CD4-positive, alpha-beta T cell treated with Interferon gamma for 1 hour (primary cell): ENCODE results near the gene TKTL1.
"Not testable (repeated sequence)": the region's sequence is repeated elsewhere in the genome, so short reads cannot be mapped to it uniquely, and the experiment has no call there.

Experiments used
- DNase-seq: peaks from one replicate; pipeline ENCODE4 v3.0.0-alpha.2; 2020

Gene TKTL1

DNA sequence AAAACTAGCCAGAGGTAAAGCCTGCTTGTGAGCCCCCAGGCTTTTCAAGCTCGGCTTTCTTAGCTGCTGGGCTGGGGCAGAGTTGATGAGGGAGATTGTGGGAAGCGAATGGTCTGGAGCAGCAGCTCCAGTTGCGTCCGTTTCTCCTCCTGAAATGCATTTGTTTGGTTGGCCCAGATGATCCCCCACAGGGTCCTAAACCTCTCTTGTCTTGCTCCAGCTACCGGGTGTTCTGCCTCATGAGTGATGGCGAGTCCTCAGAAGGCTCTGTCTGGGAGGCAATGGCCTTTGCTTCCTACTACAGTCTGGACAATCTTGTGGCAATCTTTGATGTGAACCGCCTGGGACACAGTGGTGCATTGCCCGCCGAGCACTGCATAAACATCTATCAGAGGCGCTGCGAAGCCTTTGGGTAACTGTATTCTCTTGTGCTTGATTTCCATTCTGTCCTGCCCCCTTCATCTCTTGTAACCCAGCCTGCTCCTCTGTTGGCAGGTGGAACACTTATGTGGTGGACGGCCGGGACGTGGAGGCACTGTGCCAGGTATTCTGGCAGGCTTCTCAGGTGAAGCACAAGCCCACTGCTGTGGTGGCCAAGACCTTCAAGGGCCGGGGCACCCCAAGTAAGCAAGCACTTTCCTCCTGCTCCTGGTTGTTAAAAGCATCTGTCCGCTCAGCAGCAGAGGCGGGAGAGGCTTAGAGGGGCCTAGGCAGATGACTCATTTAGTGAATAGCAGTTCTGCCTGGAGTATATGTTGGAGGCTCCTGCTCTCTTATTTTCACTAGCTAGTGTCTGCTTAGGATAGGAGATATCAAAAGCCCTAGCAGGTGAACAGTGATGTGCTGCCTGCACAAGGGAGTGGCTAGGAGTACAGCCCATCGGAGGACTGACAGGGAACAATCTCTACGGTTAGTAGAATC is 15.3 kb downstream of the TKTL1 start:
- DNase-seq: no peak

DNA sequence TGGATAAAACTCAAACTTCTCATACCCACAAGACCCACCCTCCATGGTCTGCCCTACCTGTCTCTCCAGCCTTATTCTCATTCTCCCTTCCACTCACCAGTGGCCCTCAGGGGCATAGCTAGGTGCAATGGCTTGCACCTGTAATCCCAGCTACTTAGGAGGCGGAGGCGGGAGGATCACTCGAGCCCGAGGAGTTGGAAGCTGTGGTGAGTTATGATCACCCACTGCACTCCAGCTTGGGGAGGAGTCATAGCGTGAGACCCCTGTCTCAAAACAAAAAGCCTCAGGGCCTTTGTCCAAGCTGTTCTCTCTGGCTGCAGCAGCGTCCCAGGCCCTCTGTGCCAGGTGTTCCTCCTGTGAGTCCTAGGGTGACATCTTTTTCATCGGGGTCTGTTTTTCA is 16.5 kb downstream of the TKTL1 start:
- DNase-seq: no peak

DNA sequence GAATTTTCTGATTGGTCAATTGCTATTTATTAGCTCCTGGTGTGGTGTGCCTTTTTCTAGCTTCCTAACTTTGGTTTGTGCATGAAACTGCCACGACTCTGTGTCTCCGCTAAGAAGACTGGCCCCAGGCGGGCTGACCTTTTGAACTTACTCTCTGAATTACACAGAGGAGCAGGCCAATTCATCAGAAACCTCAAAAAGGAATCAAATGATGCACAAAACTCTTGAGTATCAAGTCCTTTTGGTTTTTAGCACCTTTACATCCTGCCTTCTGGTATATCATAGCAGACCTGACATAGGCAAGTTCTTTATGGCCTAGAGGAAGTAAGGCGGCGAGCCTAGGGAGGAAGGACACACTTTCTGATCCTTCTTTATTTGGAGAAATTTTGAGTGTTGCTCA is 17.6 kb downstream of the TKTL1 start:
- no peak for DNase-seq

DNA sequence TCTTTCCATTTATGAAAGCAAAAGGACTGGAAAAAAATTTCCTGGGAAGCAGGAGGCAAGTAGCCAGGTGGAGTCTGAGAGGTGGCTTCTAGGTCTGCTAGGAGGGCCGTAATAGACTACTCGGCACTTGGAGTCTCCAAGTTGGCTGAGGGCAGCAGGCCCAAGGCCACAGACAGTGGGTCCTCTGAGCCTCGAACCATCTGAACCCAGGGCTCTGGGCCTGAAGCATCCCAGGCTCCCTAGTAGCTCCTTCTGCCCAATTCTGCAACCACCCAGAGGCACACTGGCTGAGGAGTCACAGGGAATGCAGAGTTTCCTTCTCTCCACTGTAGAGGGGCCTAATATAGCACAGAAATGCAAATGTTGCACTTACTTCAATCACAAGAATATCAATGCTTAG is 19.8 kb downstream of the TKTL1 start:
- no peak for DNase-seq

DNA sequence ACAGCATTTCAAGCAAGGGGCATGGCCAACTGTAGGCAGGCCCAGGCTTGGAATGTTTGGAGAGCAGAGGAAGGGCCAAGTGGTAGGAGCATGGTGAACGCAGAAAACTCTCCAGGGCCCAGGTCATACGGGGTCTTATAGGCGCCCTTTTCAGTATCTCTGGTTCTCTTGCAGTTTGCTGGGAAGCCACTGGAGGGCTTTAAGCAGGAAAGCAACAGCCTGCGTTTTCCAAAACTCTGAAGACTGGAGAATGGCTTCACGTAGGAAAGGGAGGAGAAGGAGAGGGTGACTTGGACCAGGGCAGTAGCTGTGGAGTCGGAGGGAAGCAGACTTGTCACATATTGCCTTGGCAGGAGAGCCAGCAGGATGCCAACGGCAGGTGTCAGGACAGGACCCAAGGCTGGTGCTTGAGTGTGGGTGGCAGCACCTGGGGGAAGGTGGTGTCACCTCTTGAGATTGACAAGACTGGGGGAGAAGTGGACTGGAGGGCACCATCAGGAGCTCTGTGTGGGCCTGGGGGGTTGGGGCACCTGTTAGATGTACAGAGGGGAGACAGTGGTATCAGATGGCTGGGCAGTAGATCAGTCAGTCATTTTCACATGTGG is 21.9 kb downstream of the TKTL1 start:
- no peak for DNase-seq

DNA sequence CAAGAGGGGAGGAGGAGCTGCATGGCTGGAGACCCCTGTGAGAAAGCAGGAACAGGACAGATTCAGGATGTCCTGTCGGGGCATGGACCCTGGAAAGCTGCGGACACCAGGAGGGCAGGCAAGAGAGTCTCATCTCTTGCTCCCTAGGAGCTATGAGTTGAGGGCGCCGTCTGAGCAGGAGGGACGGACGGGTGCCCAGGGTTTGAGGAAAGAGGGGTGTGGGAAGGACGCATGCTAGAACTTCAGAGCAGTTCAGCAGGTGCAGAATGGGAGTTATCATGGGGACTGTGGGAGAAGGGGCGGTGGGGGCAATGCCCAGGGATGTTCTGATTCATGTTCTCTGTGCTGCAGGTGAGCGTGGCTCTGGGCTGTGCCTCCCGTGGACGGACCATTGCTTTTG is 24.8 kb downstream of the TKTL1 start:
- no peak for DNase-seq

DNA sequence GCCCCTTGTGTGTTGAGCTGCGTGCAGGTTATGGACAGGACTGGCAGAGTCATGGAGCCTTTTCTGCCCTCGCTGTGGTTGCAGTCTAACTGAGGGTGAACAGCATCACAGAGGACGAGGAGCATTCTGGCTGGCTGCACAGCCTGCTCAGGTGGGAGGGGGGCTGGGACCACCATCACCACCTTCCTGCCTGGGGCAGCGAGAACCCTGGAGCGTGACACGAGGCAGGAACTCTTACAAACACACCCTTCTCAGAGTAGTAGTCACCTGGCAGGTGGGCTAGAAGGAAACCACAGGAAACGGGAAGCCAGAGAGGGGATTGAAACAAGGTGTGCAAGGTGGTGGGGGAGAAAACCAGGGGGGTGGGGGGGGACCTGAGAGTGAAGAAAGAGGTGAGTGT is 25.6 kb downstream of the TKTL1 start:
- DNase-seq: no peak

DNA sequence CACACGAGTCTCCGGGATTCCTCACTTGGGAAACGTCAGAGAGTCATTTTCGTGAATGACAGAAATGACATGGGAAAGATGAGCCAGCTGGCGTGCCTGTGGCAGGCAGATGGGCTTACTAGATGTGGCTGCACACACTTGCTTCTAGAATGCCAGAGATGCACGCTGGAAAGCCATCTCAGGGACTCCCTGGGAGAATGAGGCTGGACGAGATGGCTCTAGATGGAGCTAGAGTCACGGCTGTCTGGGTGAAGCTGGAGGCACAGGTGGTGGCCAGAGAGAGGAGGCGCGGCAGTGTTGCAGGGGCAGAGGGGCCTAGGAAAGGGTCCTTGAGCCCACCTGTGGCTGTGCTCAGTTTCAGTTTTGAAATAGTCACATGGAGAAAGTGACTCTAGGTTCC is 26.0 kb downstream of the TKTL1 start:
- DNase-seq: no peak

DNA sequence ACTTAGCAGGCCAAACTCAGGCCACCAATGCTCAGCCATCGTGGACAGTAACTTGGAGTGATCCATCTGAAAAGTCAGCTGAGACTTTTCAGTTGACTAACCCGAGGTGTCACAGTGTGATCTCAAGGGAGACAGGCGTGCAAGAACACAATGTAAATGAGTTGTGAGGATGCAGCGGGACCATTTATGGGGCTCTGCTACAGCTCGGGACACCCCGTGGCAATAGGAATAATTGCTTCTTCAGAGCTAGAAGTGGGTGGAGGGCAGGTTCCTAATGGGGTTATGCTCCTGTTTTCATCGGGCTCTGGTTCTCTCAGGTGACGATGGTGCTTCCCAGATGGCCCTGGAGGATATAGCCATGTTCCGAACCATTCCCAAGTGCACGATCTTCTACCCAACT is 27.3 kb downstream of the TKTL1 start:
- no peak for DNase-seq

DNA sequence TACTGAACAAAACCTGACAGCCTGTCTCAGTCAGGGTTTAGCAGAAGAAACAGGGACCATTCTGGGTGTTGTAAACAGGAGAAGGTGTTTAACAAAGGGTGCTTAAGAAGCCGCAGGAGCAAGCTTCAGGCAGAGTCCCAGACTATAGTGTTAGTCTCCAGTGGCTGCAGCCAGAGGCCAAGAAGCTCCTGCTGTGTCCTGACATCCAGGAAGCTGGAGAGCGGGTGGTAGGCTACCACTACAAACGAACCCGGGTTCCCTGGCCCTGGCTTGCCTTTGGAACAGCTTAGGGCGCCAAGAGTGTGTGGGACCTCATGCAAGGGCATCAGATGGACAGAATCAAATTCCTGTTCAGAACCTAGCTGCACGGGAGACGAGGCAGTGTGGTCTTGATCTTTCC is 27.9 kb downstream of the TKTL1 start:
- no peak for DNase-seq

DNA sequence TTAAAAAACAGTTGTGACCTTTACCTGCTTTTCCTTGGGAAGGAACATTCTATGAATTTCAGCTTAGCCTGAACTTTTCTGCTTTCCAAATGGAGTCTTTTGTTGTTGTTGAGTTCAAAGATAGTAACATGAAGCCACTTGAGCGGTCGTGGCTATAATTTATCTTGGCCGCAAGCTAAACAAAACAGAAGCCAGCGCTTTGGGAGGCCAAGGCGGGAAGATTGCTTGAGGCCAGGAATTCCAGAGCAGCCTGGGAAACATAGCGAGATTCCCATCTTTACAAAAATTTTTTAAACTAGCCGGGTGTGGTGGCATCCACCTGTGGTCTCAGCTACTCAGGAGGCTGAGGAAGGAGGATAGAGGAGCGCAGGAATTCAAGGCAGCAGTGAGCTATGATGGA is 29.9 kb downstream of the TKTL1 start:
- no peak for DNase-seq

DNA sequence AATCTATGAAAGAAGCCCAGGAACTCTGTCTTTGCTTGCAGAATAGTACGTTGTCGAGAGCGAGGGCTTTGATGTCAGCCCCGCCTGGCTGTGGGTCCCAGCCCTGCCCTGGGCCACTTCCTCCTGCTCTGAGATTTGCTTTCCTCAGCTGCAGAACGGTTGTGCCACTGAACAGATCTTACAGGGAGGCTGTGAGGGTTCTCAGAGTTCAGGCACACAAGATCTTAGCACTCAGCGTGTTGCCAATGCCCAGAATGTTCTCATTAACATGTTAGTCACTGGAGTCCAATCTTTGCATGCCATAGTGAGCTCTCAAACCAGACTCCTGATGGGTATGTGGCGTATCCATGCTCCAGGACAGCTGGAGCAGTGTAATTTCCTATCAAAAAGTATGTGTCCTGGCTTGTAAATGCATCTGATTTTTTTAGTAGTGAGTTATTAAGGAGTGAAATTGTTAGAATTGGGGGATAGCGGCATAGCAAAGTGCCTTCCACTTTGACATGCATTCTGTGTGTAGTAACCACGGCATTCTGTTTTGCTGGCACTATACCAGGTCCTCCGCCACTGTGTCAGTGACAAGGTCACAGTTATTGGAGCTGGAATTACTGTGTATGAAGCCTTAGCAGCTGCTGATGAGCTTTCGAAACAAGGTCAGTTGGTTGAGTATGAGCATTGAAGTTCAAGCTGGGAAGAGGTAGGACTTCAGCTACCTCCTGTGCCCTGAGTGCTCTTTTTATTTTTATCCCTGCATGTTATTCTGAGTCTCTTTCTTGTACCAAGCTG is 31.6 kb downstream of the TKTL1 start:
- peak; percentile 36 for DNase-seq

DNA sequence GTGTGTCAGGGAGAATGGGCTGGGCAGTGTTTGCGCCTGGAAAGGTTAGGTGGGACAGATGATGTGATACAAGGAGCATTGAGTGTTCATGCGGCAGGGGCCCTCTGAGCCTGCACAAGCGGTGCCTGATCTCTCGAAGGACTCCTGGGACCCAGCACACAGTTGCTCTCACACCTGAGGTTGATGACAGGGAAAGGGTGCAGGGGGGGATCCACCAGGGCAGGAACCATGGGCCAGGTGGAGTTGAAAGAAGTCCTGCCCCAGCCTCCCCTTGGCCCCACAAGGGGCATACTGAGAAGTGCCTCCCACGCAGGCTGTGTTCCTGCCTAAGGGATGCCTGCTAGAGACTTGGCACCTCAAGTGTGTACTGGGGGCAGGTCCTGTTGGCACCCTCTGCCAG is 33.1 kb downstream of the TKTL1 start:
- DNase-seq: no peak

DNA sequence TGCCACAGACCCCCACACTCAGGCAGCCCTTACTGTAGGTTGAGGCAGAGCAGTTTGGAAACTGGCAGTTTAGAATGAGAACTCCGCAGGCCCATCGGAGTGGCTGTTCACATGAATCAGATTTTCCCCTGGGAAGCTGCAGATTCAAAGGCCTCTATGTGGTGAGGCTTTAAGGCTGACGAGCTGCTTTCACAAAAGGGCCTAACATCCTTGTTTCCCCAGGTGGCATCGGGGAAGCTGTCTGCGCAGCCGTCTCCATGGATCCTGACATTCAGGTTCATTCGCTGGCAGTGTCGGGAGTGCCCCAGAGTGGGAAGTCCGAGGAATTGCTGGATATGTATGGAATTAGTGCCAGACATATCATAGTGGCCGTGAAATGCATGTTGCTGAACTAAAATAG is 33.7 kb downstream of the TKTL1 start:
- no peak for DNase-seq

DNA sequence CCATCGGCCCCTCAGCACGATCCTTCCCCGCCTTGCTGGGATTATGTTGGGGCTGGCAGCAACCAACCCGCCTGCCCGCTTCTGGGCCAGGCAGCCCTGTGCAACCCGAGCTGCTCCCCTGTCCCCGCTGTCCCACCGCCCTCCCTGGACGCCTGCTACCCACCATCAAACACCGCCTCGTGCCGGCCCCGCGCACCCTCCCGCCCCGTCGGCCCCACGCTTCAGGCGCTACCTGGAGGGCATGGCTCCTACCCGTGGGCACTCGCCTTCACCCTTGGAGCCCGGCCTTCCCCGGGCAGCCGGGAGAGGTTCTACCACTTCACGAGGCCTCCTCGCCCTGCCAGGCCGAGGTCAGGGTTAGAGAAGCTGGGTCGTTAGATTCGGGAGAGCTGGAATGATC is 37.0 kb downstream of the TKTL1 start:
- DNase-seq: no peak

DNA sequence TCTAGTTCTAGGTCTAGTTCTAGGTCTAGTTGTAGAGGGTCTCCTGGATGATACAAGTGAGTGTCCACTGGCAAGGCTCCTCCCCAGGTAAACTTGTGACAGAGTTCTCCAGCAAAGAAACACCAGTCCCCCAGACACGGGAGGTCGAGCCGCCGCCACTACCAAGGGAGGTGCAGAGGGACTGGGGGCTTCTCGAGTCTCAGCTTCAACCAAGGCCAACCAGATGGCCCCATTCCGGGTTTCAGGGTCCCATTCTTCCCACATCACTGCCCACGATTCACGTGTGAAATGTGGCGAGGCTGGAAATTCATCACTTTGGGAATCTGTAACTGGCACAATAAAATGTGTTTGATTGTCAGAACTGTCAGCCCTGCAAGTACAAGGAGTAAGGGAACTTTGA is 37.5 kb downstream of the TKTL1 start:
- DNase-seq: no peak

DNA sequence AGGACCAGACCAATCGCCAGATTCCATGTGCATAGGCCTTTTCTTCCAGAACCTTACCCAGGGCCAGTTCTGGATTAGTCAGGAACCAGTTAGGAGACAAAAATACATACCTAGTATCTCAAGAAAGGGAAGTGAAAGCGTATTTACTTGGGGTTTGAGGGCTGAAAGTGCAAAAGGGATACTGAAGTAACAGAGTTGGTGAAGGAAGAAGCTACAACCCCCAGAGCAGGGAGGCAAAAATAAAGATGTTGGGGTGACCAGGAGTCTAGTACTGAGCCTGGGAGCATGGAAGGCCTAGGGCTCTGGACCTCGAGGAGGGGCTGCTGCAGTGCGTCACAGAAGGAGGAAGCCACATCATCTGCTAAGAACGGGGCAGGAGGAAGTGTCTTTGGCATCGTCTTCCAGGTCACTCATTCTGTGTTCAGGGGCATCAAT is 38.3 kb downstream of the TKTL1 start:
- DNase-seq: no peak

DNA sequence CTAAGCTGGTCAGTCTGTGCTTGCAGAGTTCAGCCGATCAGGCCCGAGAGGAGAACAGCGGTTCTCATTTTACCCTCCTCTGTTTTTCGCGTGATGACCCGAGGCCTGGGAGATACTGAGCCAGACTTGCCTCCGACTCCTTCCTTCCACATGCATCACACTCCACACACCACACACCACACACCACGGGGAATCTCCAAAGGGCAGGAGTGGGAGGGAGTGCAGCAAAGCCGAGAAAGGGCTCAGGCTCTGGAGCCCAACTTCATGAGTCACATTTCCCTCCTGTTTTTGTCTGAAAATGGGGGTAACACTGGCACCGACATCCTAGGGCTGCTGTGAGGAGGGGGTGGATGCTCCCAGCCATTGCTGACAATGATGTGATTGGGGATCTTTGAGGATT is 38.9 kb downstream of the TKTL1 start:
- DNase-seq: no peak

DNA sequence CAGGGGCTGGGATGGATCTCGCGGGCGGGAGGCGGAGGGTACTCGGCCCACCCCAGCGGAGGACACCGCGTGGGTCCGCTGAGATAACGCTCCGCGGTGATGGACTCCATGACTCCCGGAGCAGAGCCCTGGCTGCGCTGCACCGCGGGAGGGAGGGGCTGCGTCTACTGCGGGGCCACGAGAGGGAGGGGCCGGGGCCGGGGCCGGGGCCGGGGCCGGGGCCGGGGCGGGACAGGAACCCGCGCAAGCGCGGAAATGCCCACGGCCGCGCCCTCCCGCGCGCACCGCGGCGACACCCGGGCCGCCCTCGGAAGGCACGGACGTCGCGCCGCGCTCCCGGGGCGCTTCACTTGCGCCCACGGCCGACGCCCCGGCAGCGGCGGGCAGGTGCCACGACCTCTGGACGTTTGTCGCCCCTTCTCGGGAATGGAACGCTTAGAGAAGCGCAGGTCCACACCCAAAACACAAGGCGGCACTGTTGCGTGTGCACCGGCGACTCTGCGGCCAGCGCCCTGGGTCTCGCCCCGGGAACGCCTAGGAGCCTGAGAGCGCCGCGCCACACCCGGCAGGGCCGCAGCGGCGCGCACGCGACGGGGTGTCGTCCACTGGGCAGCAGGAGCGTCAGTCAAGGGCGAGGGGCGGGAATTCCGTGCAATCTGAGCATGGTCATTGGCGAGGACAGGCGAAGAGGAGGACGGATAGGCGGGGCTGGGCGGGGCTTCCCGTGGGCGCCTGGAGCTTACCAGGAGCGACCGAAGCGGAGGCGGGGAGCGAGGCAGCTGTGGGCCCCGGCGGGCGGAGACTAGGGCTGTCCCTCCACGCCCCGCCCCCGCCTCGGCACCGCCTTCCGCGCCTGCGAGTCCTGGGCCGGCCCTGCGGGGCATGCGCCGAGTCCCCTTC is 46.1 kb downstream of the TKTL1 start:
- not testable (repeated sequence) for DNase-seq

DNA sequence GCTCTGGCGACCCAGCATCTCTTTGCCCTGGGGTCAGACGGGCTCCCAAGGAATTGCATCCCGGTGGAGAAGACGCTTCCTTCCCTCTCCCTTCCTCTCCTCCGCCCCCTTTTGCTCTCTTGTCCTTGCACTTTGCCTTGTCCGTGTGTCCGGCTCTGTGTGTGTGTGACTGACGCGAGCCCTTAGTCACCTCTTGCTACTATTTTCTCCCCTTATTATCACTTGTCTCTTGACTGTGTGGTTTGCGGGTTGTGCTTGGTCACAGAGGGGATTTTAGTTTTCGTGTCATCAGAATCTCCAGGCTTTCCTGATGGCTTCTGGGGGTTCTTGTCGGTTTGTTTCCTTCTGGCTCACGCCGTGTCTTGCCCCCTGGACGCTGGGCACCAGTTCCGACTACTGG is 47.5 kb downstream of the TKTL1 start:
- not testable (repeated sequence) for DNase-seq

DNA sequence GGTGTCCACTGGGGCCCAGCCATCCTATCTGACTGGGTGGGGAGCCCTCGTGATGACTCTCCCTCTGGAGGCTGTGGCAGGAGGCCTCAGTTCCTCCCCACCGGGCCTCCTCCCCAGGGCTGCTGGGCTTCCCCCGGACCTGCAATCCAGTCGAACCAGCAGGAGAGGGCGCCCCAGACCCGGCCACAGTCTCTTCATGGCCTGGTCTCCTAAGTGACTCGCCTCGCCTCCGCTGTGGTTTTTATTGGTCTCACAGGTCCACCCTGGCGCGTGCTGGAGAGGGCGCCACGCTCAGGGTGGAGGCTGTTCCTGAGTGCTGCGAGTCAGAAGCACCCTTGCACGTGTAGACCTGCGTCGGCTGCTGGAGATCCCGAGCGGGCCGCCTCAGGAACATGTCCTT is 48.0 kb downstream of the TKTL1 start:
- DNase-seq: not testable (repeated sequence)

DNA sequence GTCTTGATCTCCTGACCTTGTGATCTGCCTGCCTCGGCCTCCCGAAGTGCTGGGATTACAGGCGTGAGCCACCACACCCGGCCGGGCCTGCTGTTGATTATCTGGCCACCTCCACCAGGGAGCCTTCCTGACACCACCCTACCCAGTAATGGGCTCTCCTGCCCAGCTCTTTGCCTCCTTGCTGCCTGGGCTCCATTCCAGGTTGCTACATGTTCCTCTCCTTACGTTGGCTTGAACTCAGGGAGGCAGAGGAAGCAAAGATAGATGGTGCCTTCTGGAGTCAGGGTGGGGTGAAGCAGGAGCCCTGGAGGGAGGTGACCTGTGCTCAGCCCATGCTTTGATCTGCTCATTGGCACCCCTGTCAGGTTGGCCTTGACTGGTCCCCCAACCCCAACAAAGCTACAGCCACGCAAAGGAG is 52.5 kb downstream of the TKTL1 start:
- DNase-seq: no peak
